ENCODE results near the gene LBX1. TPM values are rescaled to one million over a fixed set of nuclear protein-coding genes. Genes with fewer than 3 reads are reported as not detected.
"Not testable (repeated sequence)": the region's sequence is repeated elsewhere in the genome, so short reads cannot be mapped to it uniquely, and the experiment has no call there.

Gene LBX1
- polyA plus RNA-seq, 4 donors: 0.03 to 0.06 TPM; not detected in 2

GRCh38 chr10:101215397-101216206, 13.7 kb downstream of the LBX1 start:
- DNase-seq (ENCODE audit: low read depth in 4 of 4, low spot score in 2 of 4): no peak

- no peak for DNase-seq (ENCODE audit: low read depth in 4 of 4, low spot score in 2 of 4)
These were observed 14.5 kb downstream of the LBX1 start for GRCh38 chr10:101214446-101215396.

- DNase-seq (ENCODE audit: low read depth in 4 of 4, low spot score in 2 of 4): no peak
These were observed 20.7 kb downstream of the LBX1 start for GRCh38 chr10:101208543-101208942.

GRCh38 chr10:101207026-101207425, 22.2 kb downstream of the LBX1 start:
- DNase-seq (ENCODE audit: low read depth in 4 of 4, low spot score in 2 of 4): no peak

GRCh38 chr10:101202667-101203066, 26.6 kb downstream of the LBX1 start:
- DNase-seq (ENCODE audit: low read depth in 4 of 4, low spot score in 2 of 4): not testable (repeated sequence)

GRCh38 chr10:101198326-101198977, 30.8 kb downstream of the LBX1 start:
- DNase-seq (ENCODE audit: low read depth in 4 of 4, low spot score in 2 of 4): not testable (repeated sequence)

- DNase-seq (ENCODE audit: low read depth in 4 of 4, low spot score in 2 of 4): no peak
These were observed 33.3 kb downstream of the LBX1 start for GRCh38 chr10:101195921-101196320.

- DNase-seq (ENCODE audit: low read depth in 4 of 4, low spot score in 2 of 4): no peak
These were observed 39.5 kb downstream of the LBX1 start for GRCh38 chr10:101189461-101190401.

- DNase-seq (ENCODE audit: low read depth in 4 of 4, low spot score in 2 of 4): no peak
These were observed 40.3 kb downstream of the LBX1 start for GRCh38 chr10:101188942-101189341.

GRCh38 chr10:101183458-101184183, 45.6 kb downstream of the LBX1 start:
- DNase-seq (ENCODE audit: low read depth in 4 of 4, low spot score in 2 of 4): no peak

GRCh38 chr10:101182936-101183335, 46.3 kb downstream of the LBX1 start:
- DNase-seq (ENCODE audit: low read depth in 4 of 4, low spot score in 2 of 4): no peak

Other genes with a start within 250 kb of the LBX1 start
- 100 to 1,000 TPM in 3 of 4 donors, 10 to 100 TPM in 1; 98.5 to 124 (median 107) TPM for gene MRPL43, start 242.0 kb downstream of the LBX1 start, polyA plus RNA-seq (ENCODE audit: insufficient read length in 4 of 4)
- gene TWNK, start 241.9 kb downstream of the LBX1 start, polyA plus RNA-seq (ENCODE audit: insufficient read length in 4 of 4): 10 to 100 TPM; 14.5 to 15.6 (median 15.1) TPM
- 10 to 100 TPM; 43.5 to 83.7 (median 70.8) TPM for gene LZTS2, start 229.7 kb downstream of the LBX1 start, polyA plus RNA-seq (ENCODE audit: insufficient read length in 4 of 4)
- 1 to 10 TPM; 1.8 to 4.6 (median 3.1) TPM for gene PDZD7, start 198.3 kb downstream of the LBX1 start, polyA plus RNA-seq (ENCODE audit: insufficient read length in 4 of 4)
- gene SFXN3, start 198.2 kb downstream of the LBX1 start, polyA plus RNA-seq (ENCODE audit: insufficient read length in 4 of 4): 10 to 100 TPM; 19.9 to 30.8 (median 25.2) TPM
- 10 to 100 TPM in 3 of 4 donors, 1 to 10 TPM in 1; 9.0 to 18.8 (median 13.3) TPM for gene KAZALD1, start 167.5 kb downstream of the LBX1 start, polyA plus RNA-seq (ENCODE audit: insufficient read length in 4 of 4)
- gene TLX1, start 98.2 kb downstream of the LBX1 start, polyA plus RNA-seq (ENCODE audit: insufficient read length in 4 of 4): under 1 TPM in 3 of 4 donors, not detected in 1; 0.18 to 0.27 (median 0.19) TPM
- gene BTRC, start 124.7 kb upstream of the LBX1 start, polyA plus RNA-seq (ENCODE audit: insufficient read length in 4 of 4): 10 to 100 TPM; 17.1 to 29.8 (median 26.4) TPM